ENCODE measurements around the gene SHISA3.

DNA sequence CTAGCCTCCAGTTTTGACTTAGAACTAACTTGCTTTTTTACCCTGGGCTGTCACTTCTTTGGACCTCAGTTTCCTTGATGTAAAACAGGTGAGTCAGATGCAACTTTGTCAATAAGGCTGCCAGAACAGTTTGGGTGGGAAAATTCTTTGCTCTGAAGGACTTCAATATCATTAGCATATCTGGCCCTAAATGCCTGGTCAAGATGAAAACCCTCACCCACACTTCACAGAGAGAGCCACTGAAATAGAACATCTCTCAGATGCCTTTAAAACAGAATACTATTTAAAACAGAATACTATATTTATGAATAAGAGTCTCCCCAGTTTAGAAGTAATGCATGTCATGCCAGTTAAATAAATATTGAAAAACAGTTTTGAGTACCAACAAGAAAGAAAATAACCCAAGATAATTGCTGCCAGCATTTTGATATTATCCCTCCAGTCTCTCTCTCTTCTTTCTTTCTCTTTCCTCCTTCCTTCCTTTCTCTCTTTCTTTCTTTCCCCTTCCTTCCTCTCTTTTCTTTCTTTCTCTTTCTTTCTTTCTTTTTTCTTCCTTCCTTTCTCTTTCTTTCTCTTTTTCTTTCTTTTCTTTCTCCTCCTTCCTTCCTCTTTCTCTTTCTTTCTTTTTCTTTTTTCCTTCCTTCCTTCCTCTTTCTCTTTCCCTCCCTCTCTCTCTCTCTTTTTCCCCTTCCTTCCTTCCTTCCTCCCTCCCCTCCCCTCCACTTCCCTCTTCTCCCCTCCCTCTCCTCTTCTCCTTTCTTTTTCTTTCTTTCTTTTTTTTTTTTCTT is 32.8 kb upstream of the SHISA3 start:
- TF ChIP-seq EZH2phosphoT487 (IDR thresholded peaks at IDR 0.05; ENCODE audit: insufficient read depth, low read depth) (no peak), EZH2 (IDR thresholded peaks at IDR 0.05; ENCODE audit: insufficient read depth, poor library complexity, severe bottlenecking) (no peak)
